Measurements from ENCODE around the gene MPP3. TPM values are rescaled to one million over a fixed set of nuclear protein-coding genes. Genes with fewer than 3 reads are reported as not detected.

The MPP3 gene
- total RNA-seq, 1 experiment from 2014 or later = 34.3 TPM

GRCh38 chr17:43877031-43877430 is 44.1 kb upstream of the MPP3 start:
- H3K27me3 ChIP-seq (ENCODE audit: low read length) = no peaks in the 10 kb centered on the region
- H3K36me3 ChIP-seq (ENCODE audit: low read depth, low read length) = no peaks in the 10 kb centered on the region
- no peaks in the 10 kb centered on the region for H3F3A ChIP-seq (ENCODE audit: low read length, unreplicated experiment)
- no peak overlapping the region for H3K27ac ChIP-seq (ENCODE audit: low read length)
- H3K9me2 ChIP-seq (replicated peaks; ENCODE audit: low read length) = no peaks in the 10 kb centered on the region
- H3K9me3 ChIP-seq (ENCODE audit: low read length) = no peaks in the 10 kb centered on the region
- ChIA-PET POLR2A (ENCODE audit: unreplicated experiment) (no interaction called here), CTCF (interaction anchor here (0.8 kb wide), 1 partner anchor 206 kb away, joined by 3 read pairs; no protein-coding TSS in a partner anchor)
- H3K4me2 ChIP-seq (ENCODE audit: low read length) = no peak overlapping the region
- no peak for DNase-seq
- no peak overlapping the region for H3K4me3 ChIP-seq (ENCODE audit: low read length)
- no peaks in the 10 kb centered on the region for H3K79me2 ChIP-seq (ENCODE audit: low read length)
- H2AFZ ChIP-seq (ENCODE audit: low read length) = no peak overlapping the region
- no TSS peak for BruUV-seq (replicated peaks)
- TF ChIP-seq CTCF (conservative IDR thresholded peaks at IDR 0.05; ENCODE audit: low read depth, low read length) = no peak
- no peak for TF ChIP-seq EZH2phosphoT487 (IDR thresholded peaks at IDR 0.05; ENCODE audit: borderline replicate concordance, low read length)
- no peak for TF ChIP-seq EZH2 (IDR thresholded peaks at IDR 0.05; ENCODE audit: low read length, unreplicated experiment)
- peaks cover 6% of the 10 kb centered on the region; the same call in 1 of the 2 replicates for H3K4me1 ChIP-seq (ENCODE audit: insufficient read depth, low read length)
- H3K9ac ChIP-seq (ENCODE audit: low read length) = no peak overlapping the region
- intact Hi-C loops (cut with micrococcal nuclease) = no loop called here
- H4K20me1 ChIP-seq (ENCODE audit: low read length) = no peaks in the 10 kb centered on the region
- ATAC-seq = no peak

- ChIA-PET CTCF (no interaction called here), POLR2A (ENCODE audit: unreplicated experiment) (no interaction called here)
- H3K4me2 ChIP-seq (ENCODE audit: low read length) = no peak overlapping the region
- H3K4me3 ChIP-seq (ENCODE audit: low read length) = no peak overlapping the region
- no peak for DNase-seq
- H3K9me3 ChIP-seq (ENCODE audit: low read length) = no peaks in the 10 kb centered on the region
- no peak overlapping the region for H3K27ac ChIP-seq (ENCODE audit: low read length)
- ATAC-seq = no peak
- no peaks in the 10 kb centered on the region for H3F3A ChIP-seq (ENCODE audit: low read length, unreplicated experiment)
- H3K27me3 ChIP-seq (ENCODE audit: low read length) = peaks cover under 1% of the 10 kb centered on the region; the same call in 1 of the 2 replicates
- no peaks in the 10 kb centered on the region for H3K79me2 ChIP-seq (ENCODE audit: low read length)
- H3K4me1 ChIP-seq (ENCODE audit: insufficient read depth, low read length) = peaks cover 6% of the 10 kb centered on the region; the same call in 1 of the 2 replicates
- BruUV-seq (replicated peaks) = no TSS peak
- TF ChIP-seq EZH2 (IDR thresholded peaks at IDR 0.05; ENCODE audit: low read length, unreplicated experiment) (no peak), EZH2phosphoT487 (IDR thresholded peaks at IDR 0.05; ENCODE audit: borderline replicate concordance, low read length) (no peak), CTCF (conservative IDR thresholded peaks at IDR 0.05; ENCODE audit: low read depth, low read length) (no peak)
- H2AFZ ChIP-seq (ENCODE audit: low read length) = no peak overlapping the region
- no peaks in the 10 kb centered on the region for H4K20me1 ChIP-seq (ENCODE audit: low read length)
- H3K9ac ChIP-seq (ENCODE audit: low read length) = no peak overlapping the region
- no peaks in the 10 kb centered on the region for H3K9me2 ChIP-seq (replicated peaks; ENCODE audit: low read length)
- intact Hi-C loops (cut with micrococcal nuclease) = no loop called here
- no peaks in the 10 kb centered on the region for H3K36me3 ChIP-seq (ENCODE audit: low read depth, low read length)
Measured at GRCh38 chr17:43875476-43876147, 42.7 kb upstream of the MPP3 start.

GRCh38 chr17:43874293-43874692 is 41.3 kb upstream of the MPP3 start:
- H4K20me1 ChIP-seq (ENCODE audit: low read length) = no peaks in the 10 kb centered on the region
- no peak for TF ChIP-seq CTCF (conservative IDR thresholded peaks at IDR 0.05; ENCODE audit: low read depth, low read length)
- TF ChIP-seq EZH2 (IDR thresholded peaks at IDR 0.05; ENCODE audit: low read length, unreplicated experiment) = no peak
- TF ChIP-seq EZH2phosphoT487 (IDR thresholded peaks at IDR 0.05; ENCODE audit: borderline replicate concordance, low read length) = no peak
- no peaks in the 10 kb centered on the region for H3K9me3 ChIP-seq (ENCODE audit: low read length)
- BruUV-seq (replicated peaks) = no TSS peak
- H3K27ac ChIP-seq (ENCODE audit: low read length) = no peak overlapping the region
- DNase-seq = no peak
- intact Hi-C loops (cut with micrococcal nuclease) = no loop called here
- no peak overlapping the region for H3K4me3 ChIP-seq (ENCODE audit: low read length)
- ChIA-PET CTCF (no interaction called here), POLR2A (ENCODE audit: unreplicated experiment) (no interaction called here)
- ATAC-seq = no peak
- H3K9ac ChIP-seq (ENCODE audit: low read length) = no peak overlapping the region
- H3K4me1 ChIP-seq (ENCODE audit: insufficient read depth, low read length) = peaks cover 6% of the 10 kb centered on the region; the same call in 1 of the 2 replicates
- no peak overlapping the region for H3K4me2 ChIP-seq (ENCODE audit: low read length)
- H3K9me2 ChIP-seq (replicated peaks; ENCODE audit: low read length) = no peaks in the 10 kb centered on the region
- no peaks in the 10 kb centered on the region for H3K36me3 ChIP-seq (ENCODE audit: low read depth, low read length)
- H3K27me3 ChIP-seq (ENCODE audit: low read length) = peaks cover 9% of the 10 kb centered on the region
- H2AFZ ChIP-seq (ENCODE audit: low read length) = no peak overlapping the region
- H3K79me2 ChIP-seq (ENCODE audit: low read length) = no peaks in the 10 kb centered on the region
- H3F3A ChIP-seq (ENCODE audit: low read length, unreplicated experiment) = no peaks in the 10 kb centered on the region
